Measurements from ENCODE around the gene ABHD1. TPM values are rescaled to one million over a fixed set of nuclear protein-coding genes. Genes with fewer than 3 reads are reported as not detected.
A peak's percentile ranks its signal among the peaks of the same experiment; 100 is the strongest.
"Not testable (repeated sequence)": the region's sequence is repeated elsewhere in the genome, so short reads cannot be mapped to it uniquely, and the experiment has no call there.

The ABHD1 gene
- total RNA-seq, 1 donor from 2014 or later: not detected

GRCh38 chr2:27118525-27119329, 4.9 kb upstream of the ABHD1 start, which contains the start of gene CGREF1:
TSS of gene CGREF1 (minus strand) at chr2:27119128. CDS start at chr2:27104366, 14,762 bp downstream.
- Histone ChIP-seq H3K27ac (no peak within 1 kb of the TSS), H3K9me3 (no peaks in the 10 kb centered on the region), H3K4me1 (peaks cover 13% of the 10 kb centered on the region), H3K36me3 (no peaks in the 10 kb centered on the region), H3K27me3 (no peaks in the 10 kb centered on the region), H3K4me3 (peak within 1 kb of the TSS; percentile 37 to 67)
- intact Hi-C loops (cut with DNase I): no loop called here
- TF ChIP-seq POLR2AphosphoS5 (IDR thresholded peaks at IDR 0.05; ENCODE audit: insufficient read depth in 1 of 2, low read depth in 1 of 2) (no peak), POLR2A (IDR thresholded peaks at IDR 0.05) (no peak)
- TF ChIP-seq, protein P1, sequence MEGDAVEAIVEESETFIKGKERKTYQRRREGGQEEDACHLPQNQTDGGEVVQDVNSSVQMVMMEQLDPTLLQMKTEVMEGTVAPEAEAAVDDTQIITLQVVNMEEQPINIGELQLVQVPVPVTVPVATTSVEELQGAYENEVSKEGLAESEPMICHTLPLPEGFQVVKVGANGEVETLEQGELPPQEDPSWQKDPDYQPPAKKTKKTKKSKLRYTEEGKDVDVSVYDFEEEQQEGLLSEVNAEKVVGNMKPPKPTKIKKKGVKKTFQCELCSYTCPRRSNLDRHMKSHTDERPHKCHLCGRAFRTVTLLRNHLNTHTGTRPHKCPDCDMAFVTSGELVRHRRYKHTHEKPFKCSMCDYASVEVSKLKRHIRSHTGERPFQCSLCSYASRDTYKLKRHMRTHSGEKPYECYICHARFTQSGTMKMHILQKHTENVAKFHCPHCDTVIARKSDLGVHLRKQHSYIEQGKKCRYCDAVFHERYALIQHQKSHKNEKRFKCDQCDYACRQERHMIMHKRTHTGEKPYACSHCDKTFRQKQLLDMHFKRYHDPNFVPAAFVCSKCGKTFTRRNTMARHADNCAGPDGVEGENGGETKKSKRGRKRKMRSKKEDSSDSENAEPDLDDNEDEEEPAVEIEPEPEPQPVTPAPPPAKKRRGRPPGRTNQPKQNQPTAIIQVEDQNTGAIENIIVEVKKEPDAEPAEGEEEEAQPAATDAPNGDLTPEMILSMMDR (IDR thresholded peaks at IDR 0.05): no peak
- DNase-seq (ENCODE audit: extremely low spot score in 2 of 2): no peak

DNA sequence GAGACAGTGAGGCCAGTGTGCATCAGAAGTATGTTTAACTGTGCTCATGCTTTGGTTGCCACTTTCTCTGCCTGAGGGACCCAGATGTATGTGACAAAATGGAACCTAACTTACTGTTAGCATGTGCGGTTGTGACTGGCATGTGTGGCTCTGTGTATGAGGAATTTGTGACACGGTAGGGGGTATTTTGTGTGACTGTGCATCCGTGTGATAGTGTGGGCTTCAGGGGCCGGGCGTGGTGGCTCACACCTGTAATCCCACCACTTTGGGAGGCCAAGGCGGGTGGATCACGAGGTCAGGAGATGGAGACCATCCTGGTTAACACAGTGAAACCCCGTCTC, 4.3 kb upstream of the ABHD1 start:
- H3K9me3 ChIP-seq; H3K36me3 ChIP-seq; intact Hi-C loops (cut with DNase I); H3K27ac ChIP-seq; DNase-seq (ENCODE audit: extremely low spot score in 2 of 2); H3K27me3 ChIP-seq: not testable (repeated sequence)
- Histone ChIP-seq H3K4me1 (peaks cover 13% of the 10 kb centered on the region), H3K4me3 (peak overlapping the region; percentile 37 to 67)

GRCh38 chr2:27121906-27122305, 1.7 kb upstream of the ABHD1 start:
- Histone ChIP-seq H3K27me3 (no peaks in the 10 kb centered on the region), H3K36me3 (no peaks in the 10 kb centered on the region), H3K27ac (no peak overlapping the region), H3K4me3 (no peak overlapping the region), H3K4me1 (peaks cover 13% of the 10 kb centered on the region), H3K9me3 (no peaks in the 10 kb centered on the region)
- no peak for DNase-seq (ENCODE audit: extremely low spot score in 2 of 2)
- intact Hi-C loops (cut with DNase I): no loop called here
- no peak for TF ChIP-seq POLR2A (IDR thresholded peaks at IDR 0.05)
- TF ChIP-seq, protein P1 (IDR thresholded peaks at IDR 0.05): no peak
- TF ChIP-seq POLR2AphosphoS5 (IDR thresholded peaks at IDR 0.05; ENCODE audit: insufficient read depth in 1 of 2, low read depth in 1 of 2): no peak

- Histone ChIP-seq H3K9me3 (no peaks in the 10 kb centered on the region), H3K27me3 (no peaks in the 10 kb centered on the region), H3K36me3 (no peaks in the 10 kb centered on the region), H3K4me3 (peak overlapping the region; percentile 54 to 65), H3K4me1 (peaks cover 13% of the 10 kb centered on the region), H3K27ac (no peak overlapping the region)
- intact Hi-C loops (cut with DNase I): no loop called here
- TF ChIP-seq, protein P1 (IDR thresholded peaks at IDR 0.05): no peak
- TF ChIP-seq POLR2A (IDR thresholded peaks at IDR 0.05) (no peak), POLR2AphosphoS5 (IDR thresholded peaks at IDR 0.05; ENCODE audit: insufficient read depth in 1 of 2, low read depth in 1 of 2) (no peak)
- DNase-seq (ENCODE audit: extremely low spot score in 2 of 2): no peak
Observed at GRCh38 chr2:27122791-27123190, 824 bp upstream of the ABHD1 start.

DNA sequence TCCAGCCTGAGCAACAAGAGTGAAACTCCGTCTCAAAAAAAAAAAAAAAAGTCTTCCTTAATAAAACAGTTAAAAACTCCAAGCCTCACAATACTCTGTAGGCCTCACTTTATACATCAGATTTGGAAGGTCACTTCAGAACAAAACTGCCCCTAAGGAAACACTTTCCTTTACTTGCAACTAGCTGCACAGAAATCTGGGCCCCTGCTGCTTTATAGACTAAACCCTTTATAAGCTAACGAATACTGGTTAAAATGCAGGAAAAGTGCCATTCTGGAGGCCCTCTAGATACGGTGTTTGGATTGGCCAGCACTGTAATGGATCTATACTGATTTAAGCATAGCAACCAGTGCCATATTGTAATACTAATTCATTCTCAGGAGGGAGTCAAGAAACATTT, 1.5 kb downstream of the ABHD1 start:
- Histone ChIP-seq H3K27me3 (no peaks in the 10 kb centered on the region), H3K9me3 (no peaks in the 10 kb centered on the region), H3K36me3 (peaks cover 0 to 3% of the 10 kb centered on the region in 2 donors), H3K4me1 (no peaks in the 10 kb centered on the region), H3K27ac (no peak overlapping the region), H3K4me3 (no peak overlapping the region)
- TF ChIP-seq POLR2AphosphoS5 (IDR thresholded peaks at IDR 0.05; ENCODE audit: insufficient read depth in 1 of 2, low read depth in 1 of 2) (no peak), POLR2A (IDR thresholded peaks at IDR 0.05) (no peak)
- TF ChIP-seq, protein P1 (IDR thresholded peaks at IDR 0.05): no peak
- intact Hi-C loops (cut with DNase I): no loop called here
- no peak for DNase-seq (ENCODE audit: extremely low spot score in 2 of 2)

Data from vagina (tissue), 2 donors.